Mucosa of stomach (tissue), 1 donor: ENCODE results near the gene PMEPA1.

ENCODE experiments used
- H3K27me3 ChIP-seq: one replicate; pipeline ENCODE4 v1.7.0; 2013; ENCODE audit warnings: mild to moderate bottlenecking, low read length; ENCODE audit not compliant: control insufficient read depth, insufficient read depth
- H3K36me3 ChIP-seq: one replicate; pipeline ENCODE4 v1.7.0; 2013; ENCODE audit warnings: low read length; ENCODE audit not compliant: control insufficient read depth, insufficient read depth
- H3K4me1 ChIP-seq: one replicate; pipeline ENCODE4 v1.7.0; 2013; ENCODE audit warnings: mild to moderate bottlenecking, low read length; ENCODE audit not compliant: control insufficient read depth, insufficient read depth
- H3K4me3 ChIP-seq: one replicate; pipeline ENCODE4 v1.7.0; 2013; ENCODE audit warnings: low read length
- H3K9ac ChIP-seq: one replicate; pipeline ENCODE4 v1.7.0; 2013; ENCODE audit warnings: mild to moderate bottlenecking, low read length, moderate library complexity
- H3K9me3 ChIP-seq: one replicate; pipeline ENCODE4 v1.7.0; 2013; ENCODE audit warnings: mild to moderate bottlenecking, low read length, moderate library complexity; ENCODE audit not compliant: control insufficient read depth
- donor health status: Pancreatic carcinoma.

The PMEPA1 gene

DNA sequence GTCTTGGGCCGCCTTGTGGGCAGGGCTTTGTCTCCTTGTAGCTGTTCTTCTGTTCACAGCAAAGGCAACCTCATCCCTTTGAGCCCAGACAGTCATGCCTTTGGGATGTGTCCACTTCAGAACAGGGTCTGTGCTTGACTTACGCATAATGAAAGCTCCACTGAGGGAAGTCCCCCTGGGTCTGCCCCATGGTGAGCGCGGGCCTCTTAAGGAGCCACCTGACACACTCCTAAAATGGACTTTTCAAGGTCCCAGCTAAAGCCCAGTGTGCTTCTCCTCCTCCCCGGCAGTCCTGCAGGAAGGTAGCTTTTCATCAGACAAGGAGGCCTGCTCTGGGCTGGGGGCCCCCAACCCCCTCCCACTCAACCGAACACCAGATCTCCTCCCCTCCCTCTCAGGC lies 24.9 kb upstream of the PMEPA1 start:
- no peak overlapping the region for H3K9ac ChIP-seq

GRCh38 chr20:57732226-57732625 lies 22.4 kb upstream of the PMEPA1 start:
- H3K36me3 ChIP-seq = no peaks in the 10 kb centered on the region
- H3K9me3 ChIP-seq = no peaks in the 10 kb centered on the region
- no peak overlapping the region for H3K4me3 ChIP-seq
- no peak overlapping the region for H3K9ac ChIP-seq
- no peaks in the 10 kb centered on the region for H3K27me3 ChIP-seq
- H3K4me1 ChIP-seq = no peaks in the 10 kb centered on the region

More for the DNA sequence above, 24.9 kb upstream of the PMEPA1 start:
- Histone ChIP-seq H3K4me3 (no peak overlapping the region), H3K36me3 (no peaks in the 10 kb centered on the region), H3K27me3 (no peaks in the 10 kb centered on the region), H3K9me3 (no peaks in the 10 kb centered on the region), H3K4me1 (no peaks in the 10 kb centered on the region)

DNA sequence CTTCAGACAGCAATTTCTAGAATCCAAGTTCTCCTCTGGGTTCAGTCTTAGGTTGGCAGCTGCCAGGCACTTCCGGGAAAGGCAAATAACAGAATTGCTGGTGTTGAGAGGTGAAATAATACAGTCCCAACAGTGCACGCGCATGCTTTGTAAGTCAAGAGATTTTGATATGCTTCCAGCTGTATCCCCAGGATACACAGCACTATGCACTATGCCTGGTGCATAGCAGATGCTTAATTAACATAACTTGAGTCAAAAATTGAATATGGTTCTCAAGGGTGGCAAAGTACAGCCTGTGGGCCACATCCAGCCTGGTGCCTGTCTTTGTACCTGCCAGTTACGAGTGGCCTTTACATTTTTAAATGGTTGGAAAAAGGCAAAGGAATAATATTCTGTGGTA lies 18.9 kb upstream of the PMEPA1 start:
- Histone ChIP-seq H3K9ac (no peak overlapping the region), H3K36me3 (no peaks in the 10 kb centered on the region), H3K4me1 (no peaks in the 10 kb centered on the region), H3K27me3 (peaks cover 4% of the 10 kb centered on the region), H3K9me3 (no peaks in the 10 kb centered on the region), H3K4me3 (no peak overlapping the region)

DNA sequence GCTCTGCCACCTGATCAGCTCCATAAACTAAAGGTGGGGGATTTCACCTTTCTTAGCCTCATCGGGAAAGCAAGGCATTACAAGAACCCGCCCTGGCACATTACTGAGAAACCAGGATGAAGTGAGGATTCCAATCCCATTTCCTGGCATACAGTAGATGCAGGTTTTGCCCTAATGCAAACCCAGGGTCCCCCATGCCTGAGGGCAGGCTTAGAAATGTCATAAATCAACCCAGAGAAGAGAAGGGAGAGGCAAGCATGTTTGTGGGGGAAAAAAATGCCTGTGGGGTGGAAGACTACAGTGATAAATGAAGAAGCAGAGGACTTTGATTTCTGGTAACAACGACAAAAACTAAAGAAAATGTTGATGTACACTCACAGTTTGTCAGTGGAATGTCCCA lies 18.0 kb upstream of the PMEPA1 start:
- Histone ChIP-seq H3K4me3 (no peak overlapping the region), H3K9ac (no peak overlapping the region), H3K36me3 (no peaks in the 10 kb centered on the region), H3K27me3 (peaks cover 4% of the 10 kb centered on the region), H3K4me1 (no peaks in the 10 kb centered on the region), H3K9me3 (no peaks in the 10 kb centered on the region)

DNA sequence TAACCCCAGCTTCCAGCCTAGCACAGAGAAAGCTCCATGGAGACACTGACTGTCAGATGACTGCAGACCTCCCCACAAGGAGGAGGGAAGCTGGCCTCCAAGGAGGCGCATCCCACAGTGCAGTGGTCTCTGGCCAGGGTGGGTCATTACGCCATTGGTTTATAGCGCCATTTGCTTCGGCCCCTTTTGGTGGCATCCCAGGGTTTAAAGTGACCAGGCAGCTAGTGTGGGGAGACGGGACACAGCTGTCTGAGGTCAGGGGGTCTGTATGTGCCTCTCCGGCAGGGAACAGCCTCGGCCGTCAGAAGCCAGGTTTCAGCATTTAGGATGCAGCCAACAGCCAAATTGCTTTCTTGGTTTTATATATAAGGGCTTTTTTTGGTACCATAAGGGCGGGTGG lies 15.8 kb upstream of the PMEPA1 start:
- Histone ChIP-seq H3K9ac (no peak overlapping the region), H3K4me1 (no peaks in the 10 kb centered on the region), H3K9me3 (no peaks in the 10 kb centered on the region), H3K4me3 (no peak overlapping the region), H3K36me3 (no peaks in the 10 kb centered on the region), H3K27me3 (peaks cover 6% of the 10 kb centered on the region)

DNA sequence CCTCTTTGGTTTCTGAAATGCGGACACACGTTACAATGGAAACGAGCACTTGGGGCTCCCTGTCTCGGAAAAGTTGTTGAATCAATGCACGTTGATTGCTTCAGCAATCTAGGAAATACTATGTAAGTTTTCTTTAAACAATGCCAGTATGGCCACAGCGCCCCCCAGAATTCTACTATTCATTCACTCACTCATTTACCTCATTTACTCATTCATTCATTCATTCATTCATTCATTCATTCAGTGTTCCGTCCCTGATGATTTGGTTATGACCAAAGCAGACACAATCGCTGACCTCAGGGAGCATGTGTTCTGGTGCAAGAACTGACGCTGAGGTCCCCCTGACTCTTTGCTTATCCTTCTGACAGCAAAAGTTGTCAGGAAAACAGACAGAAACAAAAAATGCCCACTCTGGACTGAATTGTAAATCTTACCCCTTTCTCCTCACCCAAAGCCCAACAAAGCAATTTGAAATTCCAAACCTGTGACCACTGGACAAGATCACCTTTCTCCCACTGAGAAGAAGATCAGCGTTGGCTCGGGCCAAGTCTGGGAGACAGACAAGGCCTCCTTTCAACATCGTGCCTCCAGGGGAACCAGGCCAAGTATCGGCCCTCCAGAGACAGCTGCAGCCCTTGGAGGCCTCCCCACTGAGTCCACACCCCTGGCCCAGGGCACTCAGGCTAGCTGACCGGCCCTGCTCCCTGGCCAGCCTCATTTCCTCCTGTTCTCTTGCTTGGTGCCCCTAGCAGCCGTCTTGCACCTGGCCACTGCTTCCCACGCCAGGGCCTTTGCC lies 15.0 kb upstream of the PMEPA1 start:
- Histone ChIP-seq H3K9me3 (no peaks in the 10 kb centered on the region), H3K9ac (no peak overlapping the region), H3K4me3 (no peak overlapping the region), H3K27me3 (peaks cover 6% of the 10 kb centered on the region), H3K36me3 (no peaks in the 10 kb centered on the region), H3K4me1 (no peaks in the 10 kb centered on the region)

GRCh38 chr20:57723816-57724215 lies 14.0 kb upstream of the PMEPA1 start:
- H3K4me1 ChIP-seq = peaks cover 2% of the 10 kb centered on the region
- no peak overlapping the region for H3K4me3 ChIP-seq
- H3K9me3 ChIP-seq = no peaks in the 10 kb centered on the region
- no peaks in the 10 kb centered on the region for H3K36me3 ChIP-seq
- H3K27me3 ChIP-seq = peaks cover 7% of the 10 kb centered on the region
- no peak overlapping the region for H3K9ac ChIP-seq

DNA sequence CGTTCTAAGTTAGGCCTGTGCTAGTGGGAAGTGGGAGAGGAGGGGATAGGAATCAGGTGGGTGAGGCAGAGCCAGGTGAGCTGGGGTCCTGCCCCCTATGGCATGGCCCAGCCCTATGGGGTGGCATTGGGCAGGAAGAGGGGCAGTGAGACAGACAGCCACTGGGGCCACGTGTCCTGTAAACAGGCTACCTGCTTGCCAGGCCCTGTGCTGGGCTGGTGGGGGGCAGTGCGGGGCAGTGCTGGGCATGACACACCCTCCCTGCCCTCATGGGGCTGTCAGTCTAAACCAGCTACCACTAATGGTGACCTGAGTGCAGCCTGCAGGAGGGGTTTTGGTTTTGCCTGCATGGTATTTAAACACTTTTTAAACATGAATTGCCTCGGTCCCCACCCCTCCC lies 10.1 kb upstream of the PMEPA1 start:
- Histone ChIP-seq H3K4me1 (peaks cover 14% of the 10 kb centered on the region), H3K36me3 (no peaks in the 10 kb centered on the region), H3K9me3 (no peaks in the 10 kb centered on the region)

DNA sequence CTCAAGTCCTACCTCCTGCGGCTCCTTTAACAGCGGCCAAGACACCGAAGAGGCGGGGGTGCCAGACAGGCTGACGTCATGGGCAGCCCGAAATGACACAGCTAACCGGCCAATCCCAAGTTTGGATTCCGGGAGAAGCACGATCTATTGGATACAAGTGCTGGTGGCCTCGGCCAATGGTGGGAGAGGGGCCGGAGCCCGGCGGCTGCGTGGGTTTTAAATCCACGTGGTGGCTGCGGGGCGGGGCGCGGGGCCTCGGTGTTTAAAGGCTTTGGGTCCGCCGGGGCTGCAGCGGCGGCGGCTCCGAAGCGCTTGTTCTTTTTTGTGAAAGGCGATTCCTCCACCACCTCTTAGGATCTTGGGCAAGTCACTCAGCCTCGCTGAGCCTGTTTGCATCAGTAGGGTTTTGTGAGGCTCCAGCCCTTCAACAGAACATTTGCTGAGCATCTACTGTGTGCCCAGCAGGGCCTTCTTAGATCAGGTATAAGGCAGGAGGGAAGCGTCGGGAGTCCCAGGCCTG lies 8.7 kb upstream of the PMEPA1 start:
- H3K27me3 ChIP-seq = peaks cover 5% of the 10 kb centered on the region
- peaks cover 14% of the 10 kb centered on the region for H3K4me1 ChIP-seq
- H3K4me3 ChIP-seq = peak overlapping the region; percentile 31
- peak overlapping the region; percentile 28 for H3K9ac ChIP-seq
- H3K36me3 ChIP-seq = no peaks in the 10 kb centered on the region
- H3K9me3 ChIP-seq = no peaks in the 10 kb centered on the region

More for the DNA sequence above, 10.1 kb upstream of the PMEPA1 start:
- peaks cover 9% of the 10 kb centered on the region for H3K27me3 ChIP-seq
- H3K4me3 ChIP-seq = no peak overlapping the region
- no peak overlapping the region for H3K9ac ChIP-seq

DNA sequence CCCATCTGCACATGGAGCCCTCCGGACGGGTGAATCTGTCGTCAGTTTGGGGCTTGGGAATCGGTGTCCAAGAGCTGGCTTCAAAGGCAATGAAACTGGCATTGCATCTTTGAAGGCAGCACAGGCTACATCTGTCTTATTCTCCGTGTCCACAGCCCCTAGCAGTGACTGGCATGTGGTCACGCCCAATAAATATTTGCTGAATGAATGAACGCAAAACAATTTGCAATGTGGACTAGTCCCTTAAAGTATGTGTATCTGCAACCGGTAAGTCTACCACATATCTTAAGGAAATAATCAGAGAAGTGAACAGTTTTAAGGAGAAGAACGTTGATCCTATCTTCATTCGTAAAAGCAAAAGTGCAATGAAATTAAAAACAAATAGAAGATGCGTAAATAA lies 8.0 kb upstream of the PMEPA1 start:
- Histone ChIP-seq H3K9me3 (no peaks in the 10 kb centered on the region), H3K4me1 (peaks cover 14% of the 10 kb centered on the region), H3K27me3 (peaks cover 5% of the 10 kb centered on the region), H3K9ac (no peak overlapping the region), H3K36me3 (no peaks in the 10 kb centered on the region), H3K4me3 (peak overlapping the region; percentile 36)

DNA sequence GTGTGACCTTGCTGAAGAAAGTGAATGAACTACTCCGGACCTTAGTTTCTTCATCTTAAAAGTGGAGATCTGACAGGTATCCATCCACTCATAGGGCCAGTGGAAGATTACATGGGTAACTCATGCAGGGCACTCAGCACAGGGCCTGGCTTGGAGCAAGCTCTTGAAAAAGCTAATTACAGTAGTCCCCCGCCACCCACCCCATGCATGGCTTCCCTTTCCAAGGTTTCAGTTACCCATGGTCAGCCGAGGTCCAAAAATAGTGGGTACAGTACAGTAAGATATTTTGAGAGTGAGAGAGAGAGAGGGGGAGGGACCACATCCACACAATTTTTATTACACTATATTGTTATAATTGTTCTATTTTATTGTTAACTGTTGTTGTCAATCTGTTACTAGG lies 7.1 kb upstream of the PMEPA1 start:
- Histone ChIP-seq H3K4me3 (no peak overlapping the region), H3K27me3 (peaks cover 3% of the 10 kb centered on the region), H3K9ac (no peak overlapping the region), H3K36me3 (no peaks in the 10 kb centered on the region), H3K4me1 (peaks cover 14% of the 10 kb centered on the region), H3K9me3 (no peaks in the 10 kb centered on the region)

DNA sequence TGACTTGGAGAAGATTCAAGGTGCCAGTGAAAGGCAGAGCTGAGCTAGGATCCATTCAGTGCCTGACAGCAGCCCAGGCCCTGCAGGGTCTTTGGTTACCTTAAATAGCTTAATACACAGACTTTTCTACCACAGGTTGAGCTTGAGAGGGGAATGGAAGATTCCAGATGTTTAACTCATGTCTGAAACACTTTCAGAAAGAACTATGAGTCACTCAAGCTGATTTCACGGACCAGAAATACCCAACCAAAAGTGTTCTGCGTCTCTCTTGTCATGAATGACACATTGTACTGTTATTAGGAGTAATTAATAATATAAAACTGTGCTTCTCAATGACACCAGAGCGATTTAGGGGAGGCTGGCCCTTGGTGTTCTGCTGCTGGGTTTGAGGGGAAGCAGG lies 6.4 kb upstream of the PMEPA1 start:
- Histone ChIP-seq H3K4me1 (peaks cover 14% of the 10 kb centered on the region), H3K36me3 (no peaks in the 10 kb centered on the region), H3K27me3 (peaks cover 7% of the 10 kb centered on the region), H3K9ac (no peak overlapping the region), H3K9me3 (no peaks in the 10 kb centered on the region), H3K4me3 (no peak overlapping the region)
